ENCODE measurements around the gene LRCH3. TPM values are rescaled to one million over a fixed set of nuclear protein-coding genes. Genes with fewer than 3 reads are reported as not detected.

Gene LRCH3
- total RNA-seq, 1 donor from 2014 or later: 71.7 TPM

- FAIRE-seq (no peak), DNase-seq (ENCODE audit: low spot score in 2 of 2) (no peak)
Observed at GRCh38 chr3:197791892-197792647, 1.0 kb downstream of the LRCH3 start.

DNA sequence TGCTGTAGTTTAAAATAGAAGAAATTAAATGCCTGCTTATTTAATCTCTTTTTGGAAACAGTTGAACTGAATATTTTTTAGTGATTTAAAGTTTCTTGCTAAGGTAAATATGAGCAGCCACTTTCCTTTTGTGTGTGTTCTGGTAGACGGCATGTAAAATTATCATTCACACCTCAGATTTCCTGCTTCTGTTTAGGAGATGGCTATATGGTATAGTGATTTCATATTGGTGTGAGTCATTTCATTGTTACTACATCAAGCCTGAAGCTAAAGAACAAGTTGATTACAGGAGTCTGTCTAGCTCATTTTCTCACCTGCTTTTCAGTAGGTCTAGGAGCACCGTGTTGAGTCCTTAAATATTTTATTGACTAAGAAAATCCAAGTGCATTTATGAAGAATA lies 2.2 kb downstream of the LRCH3 start:
- no peak for DNase-seq (ENCODE audit: low spot score in 2 of 2)
- no peak for FAIRE-seq

GRCh38 chr3:197794115-197794514 lies 3.1 kb downstream of the LRCH3 start:
- DNase-seq (ENCODE audit: low spot score in 2 of 2) (no peak), FAIRE-seq (no peak)

DNA sequence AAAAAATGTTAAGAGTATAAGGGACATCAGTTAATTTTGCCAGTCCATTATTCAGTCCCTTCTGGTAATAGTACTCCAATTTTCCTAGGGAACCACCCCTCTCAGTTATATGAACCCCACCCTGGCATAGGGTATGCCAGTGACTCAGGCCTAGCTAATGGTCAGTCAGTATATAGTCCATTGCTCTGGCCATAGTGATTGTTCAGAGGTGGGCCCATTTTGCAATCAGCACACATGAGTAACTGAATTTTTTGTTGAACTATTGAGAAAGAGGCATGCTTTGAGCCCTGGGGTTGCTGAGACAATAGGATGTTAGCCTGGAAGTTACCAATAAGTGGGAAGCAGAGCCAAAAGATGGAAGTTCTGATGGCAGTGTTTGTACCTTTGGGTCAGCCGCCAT lies 4.1 kb downstream of the LRCH3 start:
- DNase-seq (ENCODE audit: low spot score in 2 of 2): no peak
- no peak for FAIRE-seq

GRCh38 chr3:197796087-197796486 lies 5.0 kb downstream of the LRCH3 start:
- no peak for DNase-seq (ENCODE audit: low spot score in 2 of 2)

GRCh38 chr3:197798863-197799262 lies 7.8 kb downstream of the LRCH3 start:
- FAIRE-seq (no peak), DNase-seq (ENCODE audit: low spot score in 2 of 2) (no peak)

More at GRCh38 chr3:197796087-197796486, 5.0 kb downstream of the LRCH3 start:
- no peak for FAIRE-seq

DNA sequence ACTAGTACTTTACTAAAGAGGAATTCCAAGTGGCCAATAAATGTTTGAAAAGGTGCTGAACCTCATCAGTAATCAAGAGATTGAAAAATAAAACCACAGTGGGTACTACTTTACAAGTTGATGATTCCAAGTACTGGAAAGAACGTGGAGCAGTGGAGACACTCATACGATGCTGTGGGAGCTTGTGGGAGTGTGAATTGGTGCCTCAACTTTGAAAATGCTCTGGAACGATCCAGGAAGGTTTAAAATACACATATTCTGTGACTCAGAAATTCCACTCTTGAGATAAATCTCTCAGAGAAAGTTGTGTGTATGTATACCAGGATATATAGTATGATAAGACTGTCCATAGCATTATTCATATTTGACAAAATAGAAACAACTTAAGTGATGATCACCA lies 9.3 kb downstream of the LRCH3 start:
- no peak for FAIRE-seq
- DNase-seq (ENCODE audit: low spot score in 2 of 2): no peak

- FAIRE-seq (no peak), DNase-seq (ENCODE audit: low spot score in 2 of 2) (no peak)
Observed at GRCh38 chr3:197801891-197802778, 11.1 kb downstream of the LRCH3 start.

GRCh38 chr3:197802779-197803459 lies 11.9 kb downstream of the LRCH3 start:
- FAIRE-seq (no peak), DNase-seq (ENCODE audit: low spot score in 2 of 2) (no peak)

DNA sequence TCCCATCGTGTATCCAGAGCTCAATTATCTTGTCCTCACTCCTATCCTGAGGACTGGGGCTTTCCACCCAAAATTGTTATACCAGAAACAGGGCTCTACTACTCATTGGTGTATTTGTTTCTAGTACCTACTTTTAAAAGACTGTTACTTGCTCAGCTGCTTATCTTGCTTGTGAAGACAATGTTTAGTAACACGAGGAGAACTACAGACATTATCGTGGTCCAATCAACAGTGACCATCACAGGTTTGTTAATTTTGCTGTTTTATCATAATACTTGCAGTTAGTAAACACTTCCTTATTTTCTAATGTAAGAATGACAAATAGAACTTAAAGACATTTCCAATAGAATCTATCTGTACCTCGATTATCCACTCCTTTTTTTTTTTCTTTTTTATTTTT lies 13.5 kb downstream of the LRCH3 start:
- no peak for DNase-seq (ENCODE audit: low spot score in 2 of 2)
- no peak for FAIRE-seq

GRCh38 chr3:197807969-197808587 lies 17.0 kb downstream of the LRCH3 start:
- no peak for FAIRE-seq
- no peak for DNase-seq (ENCODE audit: low spot score in 2 of 2)

GRCh38 chr3:197809356-197810020 lies 18.4 kb downstream of the LRCH3 start:
- no peak for FAIRE-seq
- no peak for DNase-seq (ENCODE audit: low spot score in 2 of 2)

DNA sequence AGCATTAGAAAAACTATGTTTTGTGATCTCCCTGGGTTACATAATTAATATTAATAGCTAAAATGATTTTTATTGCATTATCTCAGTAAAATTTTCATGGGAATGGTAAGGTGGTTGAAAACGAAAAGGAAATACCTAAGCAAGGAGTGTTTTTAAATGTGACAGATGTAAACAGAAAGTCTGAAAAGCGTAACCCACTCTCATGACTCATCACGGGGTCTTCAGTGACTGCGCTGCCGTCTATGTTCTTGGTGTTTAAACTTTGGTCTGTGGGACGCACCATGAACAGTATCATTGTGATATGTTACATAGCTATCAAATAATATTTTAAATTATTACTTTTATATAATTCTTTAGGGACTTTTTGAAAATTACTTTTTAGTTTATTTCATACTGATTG lies 19.8 kb downstream of the LRCH3 start:
- DNase-seq (ENCODE audit: low spot score in 2 of 2) (no peak), FAIRE-seq (peak; percentile 45)

GRCh38 chr3:197811343-197811742 lies 20.3 kb downstream of the LRCH3 start:
- DNase-seq (ENCODE audit: low spot score in 2 of 2): no peak
- no peak for FAIRE-seq

- DNase-seq (ENCODE audit: low spot score in 2 of 2) (no peak), FAIRE-seq (no peak)
Observed at GRCh38 chr3:197814372-197814771, 23.3 kb downstream of the LRCH3 start.

- DNase-seq (ENCODE audit: low spot score in 2 of 2): no peak
- FAIRE-seq: no peak
Observed at GRCh38 chr3:197820550-197821335, 29.7 kb downstream of the LRCH3 start.

DNA sequence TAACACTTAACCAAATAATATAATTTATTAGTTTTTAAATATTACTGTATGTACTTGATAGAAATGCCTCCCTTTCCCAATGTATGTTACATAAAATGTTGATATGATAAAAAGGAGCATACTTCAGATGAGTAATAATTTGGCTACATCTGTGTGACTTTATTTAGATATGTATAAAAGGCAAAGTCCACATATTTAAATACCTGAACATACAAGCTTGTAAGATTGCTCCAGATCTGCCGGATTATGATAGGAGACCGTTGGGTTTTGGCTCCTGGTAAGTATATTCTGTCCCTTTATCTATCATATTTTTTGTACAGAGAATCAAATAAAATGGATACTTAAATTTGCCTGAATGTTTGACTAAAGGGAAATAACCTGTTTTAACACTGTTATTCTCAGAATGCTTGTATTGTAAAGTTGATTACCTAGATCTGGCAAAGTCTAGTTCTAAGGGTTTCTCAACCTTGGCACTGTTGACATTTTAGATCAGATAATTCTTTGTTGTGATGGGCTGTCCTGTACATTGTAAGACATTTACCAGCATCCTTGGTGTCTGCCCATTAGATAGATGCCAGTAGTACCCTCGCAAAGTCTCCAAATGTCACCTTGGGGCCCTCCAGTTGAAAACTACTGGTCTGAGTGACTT lies 38.5 kb downstream of the LRCH3 start:
- FAIRE-seq: no peak

GRCh38 chr3:197830308-197830966 lies 39.4 kb downstream of the LRCH3 start:
- FAIRE-seq (no peak), DNase-seq (ENCODE audit: low spot score in 2 of 2) (no peak)

More for the DNA sequence above, 38.5 kb downstream of the LRCH3 start:
- no peak for DNase-seq (ENCODE audit: low spot score in 2 of 2)

Data from frontal cortex (tissue), 4 donors.